WTC11 (cell line): ENCODE results near the gene PARS2. TPM values are rescaled to one million over a fixed set of nuclear protein-coding genes. Genes with fewer than 3 reads are reported as not detected.

Experiments used
- ATAC-seq: fragments of 200-7000 bp; cut with Tn5 transposase; 2 replicates; pipeline ENCODE4 v1.10.0; 2021; ENCODE audit warnings: mild to moderate bottlenecking, moderate library complexity
- CTCF ChIA-PET: fragments of 300-600 bp; sonication (Branson Sonifier 250); formaldehyde crosslinking; loops from one replicate; lab custom pipeline; 2021; ENCODE audit warnings: antibody characterized with exemption; lab: Charles Lee
- POLR2A ChIA-PET: fragments of 350-600 bp; sonication (Branson Sonifier 250); formaldehyde crosslinking; loops from one replicate; lab custom pipeline; 2021; ENCODE audit warnings: antibody characterized with exemption; lab: Charles Lee
- DNase-seq: peaks from one replicate; pipeline ENCODE4 v3.0.0; 2021; ENCODE audit warnings: low spot score
- H3K27ac Mint-ChIP-seq: 2 replicates; pipeline ENCODE4 v1.8.0; 2021; ENCODE audit warnings: mixed read lengths
- H3K27me3 Mint-ChIP-seq: 2 replicates; pipeline ENCODE4 v1.8.0; 2021; ENCODE audit warnings: low read depth, mild to moderate bottlenecking, moderate library complexity, mixed read lengths
- H3K36me3 Mint-ChIP-seq: 2 replicates; pipeline ENCODE4 v1.8.0; 2021; ENCODE audit warnings: mixed read lengths
- H3K4me1 Mint-ChIP-seq: 2 replicates; pipeline ENCODE4 v1.8.0; 2022; ENCODE audit warnings: mixed read lengths
- H3K4me3 Mint-ChIP-seq: 2 replicates; pipeline ENCODE4 v1.8.0; 2021; ENCODE audit warnings: mild to moderate bottlenecking, moderate library complexity, mixed read lengths
- H3K9me3 Mint-ChIP-seq: 2 replicates; pipeline ENCODE4 v1.8.0; 2021; ENCODE audit warnings: mixed read lengths
- ELF4 ChIP-seq: sonication (generic); formaldehyde crosslinking; IDR thresholded peaks from 2 replicates; pipeline ENCODE4 v1.8.1; 2022; ENCODE audit warnings: low read depth, mild to moderate bottlenecking, moderate library complexity, missing genetic modification reagents
- GABPB1 ChIP-seq: sonication (generic); formaldehyde crosslinking; IDR thresholded peaks from 2 replicates; pipeline ENCODE4 v1.8.1; 2023; ENCODE audit warnings: mild to moderate bottlenecking, missing genetic modification reagents
- IRF1 ChIP-seq: sonication (generic); formaldehyde crosslinking; IDR thresholded peaks from 2 replicates; pipeline ENCODE4 v1.8.0; 2023; ENCODE audit warnings: missing genetic modification reagents
- KAT7 ChIP-seq: sonication (generic); formaldehyde crosslinking; IDR thresholded peaks from 2 replicates; pipeline ENCODE4 v1.8.1; 2023; ENCODE audit warnings: missing genetic modification reagents, mild to moderate bottlenecking, borderline replicate concordance
- MYBL2 ChIP-seq: sonication (generic); formaldehyde crosslinking; IDR thresholded peaks from 2 replicates; pipeline ENCODE4 v1.8.1; 2023; ENCODE audit warnings: mild to moderate bottlenecking, moderate library complexity, missing genetic modification reagents
- STAT6 ChIP-seq: sonication (generic); formaldehyde crosslinking; conservative IDR thresholded peaks from 2 replicates; pipeline ENCODE4 v1.8.1; 2023; ENCODE audit warnings: mild to moderate bottlenecking, low read depth, missing genetic modification reagents, moderate library complexity
- ZNF121 ChIP-seq: sonication (generic); formaldehyde crosslinking; IDR thresholded peaks from 2 replicates; pipeline ENCODE4 v1.8.0; 2023; ENCODE audit warnings: missing genetic modification reagents
- ZNF219 ChIP-seq: sonication (generic); formaldehyde crosslinking; IDR thresholded peaks from 2 replicates; pipeline ENCODE4 v1.8.0; 2023; ENCODE audit warnings: missing genetic modification reagents, mild to moderate bottlenecking, borderline replicate concordance
- ZNF263 ChIP-seq: sonication (generic); formaldehyde crosslinking; IDR thresholded peaks from 2 replicates; pipeline ENCODE4 v1.8.1; 2022; ENCODE audit warnings: low read depth, mild to moderate bottlenecking, moderate library complexity, missing genetic modification reagents
- ZNF281 ChIP-seq: sonication (generic); formaldehyde crosslinking; IDR thresholded peaks from 2 replicates; pipeline ENCODE4 v1.8.0; 2023; ENCODE audit warnings: mild to moderate bottlenecking, missing genetic modification reagents
- ZNF396 ChIP-seq: fragments of 250-450 bp; sonication (Bioruptor Pico); IDR thresholded peaks from 2 replicates; pipeline ENCODE4 v1.8.0; 2021; ENCODE audit warnings: mild to moderate bottlenecking, moderate library complexity, borderline replicate concordance
- total RNA-seq: library from RNA; stranded (reverse); gene quantifications from 3 replicates; pipeline ENCODE4 v1.2.3, GENCODE V29; 2021
- TF ChIP-seq, protein P1 (sequence below): sonication (generic); formaldehyde crosslinking; IDR thresholded peaks from 2 replicates; pipeline ENCODE4 v1.8.0; 2022; ENCODE audit warnings: mild to moderate bottlenecking, missing genetic modification reagents
- TF ChIP-seq, protein P2 (sequence below): sonication (generic); formaldehyde crosslinking; IDR thresholded peaks from 2 replicates; pipeline ENCODE4 v1.8.1; 2023; ENCODE audit warnings: mild to moderate bottlenecking, missing genetic modification reagents, moderate library complexity
- TF ChIP-seq, protein P3 (sequence below): fragments of 250-450 bp; sonication (Bioruptor Pico); IDR thresholded peaks from 2 replicates; pipeline ENCODE4 v2.1.2; 2022; ENCODE audit warnings: mild to moderate bottlenecking, moderate library complexity
- TF ChIP-seq, protein P4 (sequence below): sonication (generic); formaldehyde crosslinking; IDR thresholded peaks from 2 replicates; pipeline ENCODE4 v1.8.0; 2022; ENCODE audit warnings: mild to moderate bottlenecking, missing genetic modification reagents
- TF ChIP-seq, protein P5 (sequence below): sonication (generic); formaldehyde crosslinking; conservative IDR thresholded peaks from 2 replicates; pipeline ENCODE4 v1.8.1; 2022; ENCODE audit warnings: mild to moderate bottlenecking, missing genetic modification reagents
- TF ChIP-seq, protein P6 (sequence below): sonication (generic); formaldehyde crosslinking; IDR thresholded peaks from 2 replicates; pipeline ENCODE4 v1.8.1; 2022; ENCODE audit warnings: low read depth, mild to moderate bottlenecking, moderate library complexity, missing genetic modification reagents, borderline replicate concordance
- TF ChIP-seq, protein P7 (sequence below): sonication (generic); formaldehyde crosslinking; IDR thresholded peaks from 2 replicates; pipeline ENCODE4 v1.8.0; 2022; ENCODE audit warnings: mild to moderate bottlenecking, missing genetic modification reagents

The PARS2 gene
- total RNA-seq, 1 experiment from 2014 or later = 11.5 TPM

GRCh38 chr1:54710841-54711240 lies 53.5 kb downstream of the PARS2 start:
- no peak for TF ChIP-seq MYBL2
- TF ChIP-seq, protein P1, sequence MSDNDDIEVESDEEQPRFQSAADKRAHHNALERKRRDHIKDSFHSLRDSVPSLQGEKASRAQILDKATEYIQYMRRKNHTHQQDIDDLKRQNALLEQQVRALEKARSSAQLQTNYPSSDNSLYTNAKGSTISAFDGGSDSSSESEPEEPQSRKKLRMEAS (CRISPR knock-in tag) = no peak
- TF ChIP-seq STAT6 (CRISPR knock-in tag) = no peak
- TF ChIP-seq ZNF263 = no peak
- no peak for TF ChIP-seq ZNF281 (CRISPR knock-in tag)
- TF ChIP-seq GABPB1 (CRISPR knock-in tag) = no peak
- TF ChIP-seq, protein P2, sequence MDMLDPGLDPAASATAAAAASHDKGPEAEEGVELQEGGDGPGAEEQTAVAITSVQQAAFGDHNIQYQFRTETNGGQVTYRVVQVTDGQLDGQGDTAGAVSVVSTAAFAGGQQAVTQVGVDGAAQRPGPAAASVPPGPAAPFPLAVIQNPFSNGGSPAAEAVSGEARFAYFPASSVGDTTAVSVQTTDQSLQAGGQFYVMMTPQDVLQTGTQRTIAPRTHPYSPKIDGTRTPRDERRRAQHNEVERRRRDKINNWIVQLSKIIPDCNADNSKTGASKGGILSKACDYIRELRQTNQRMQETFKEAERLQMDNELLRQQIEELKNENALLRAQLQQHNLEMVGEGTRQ (CRISPR knock-in tag) = no peak
- TF ChIP-seq, protein P3, sequence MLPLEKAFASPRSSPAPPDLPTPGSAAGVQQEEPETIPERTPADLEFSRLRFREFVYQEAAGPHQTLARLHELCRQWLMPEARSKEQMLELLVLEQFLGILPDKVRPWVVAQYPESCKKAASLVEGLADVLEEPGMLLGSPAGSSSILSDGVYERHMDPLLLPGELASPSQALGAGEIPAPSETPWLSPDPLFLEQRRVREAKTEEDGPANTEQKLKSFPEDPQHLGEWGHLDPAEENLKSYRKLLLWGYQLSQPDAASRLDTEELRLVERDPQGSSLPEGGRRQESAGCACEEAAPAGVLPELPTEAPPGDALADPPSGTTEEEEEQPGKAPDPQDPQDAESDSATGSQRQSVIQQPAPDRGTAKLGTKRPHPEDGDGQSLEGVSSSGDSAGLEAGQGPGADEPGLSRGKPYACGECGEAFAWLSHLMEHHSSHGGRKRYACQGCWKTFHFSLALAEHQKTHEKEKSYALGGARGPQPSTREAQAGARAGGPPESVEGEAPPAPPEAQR (CRISPR knock-in tag) = no peak
- TF ChIP-seq, protein P4, sequence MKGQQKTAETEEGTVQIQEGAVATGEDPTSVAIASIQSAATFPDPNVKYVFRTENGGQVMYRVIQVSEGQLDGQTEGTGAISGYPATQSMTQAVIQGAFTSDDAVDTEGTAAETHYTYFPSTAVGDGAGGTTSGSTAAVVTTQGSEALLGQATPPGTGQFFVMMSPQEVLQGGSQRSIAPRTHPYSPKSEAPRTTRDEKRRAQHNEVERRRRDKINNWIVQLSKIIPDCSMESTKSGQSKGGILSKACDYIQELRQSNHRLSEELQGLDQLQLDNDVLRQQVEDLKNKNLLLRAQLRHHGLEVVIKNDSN (CRISPR knock-in tag) = no peak
- no peak for TF ChIP-seq ZNF219 (CRISPR knock-in tag)
- TF ChIP-seq ZNF396 (CRISPR knock-in tag) = no peak
- TF ChIP-seq, protein P5, sequence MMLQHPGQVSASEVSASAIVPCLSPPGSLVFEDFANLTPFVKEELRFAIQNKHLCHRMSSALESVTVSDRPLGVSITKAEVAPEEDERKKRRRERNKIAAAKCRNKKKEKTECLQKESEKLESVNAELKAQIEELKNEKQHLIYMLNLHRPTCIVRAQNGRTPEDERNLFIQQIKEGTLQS (CRISPR knock-in tag) = no peak
- no peak for TF ChIP-seq ELF4 (CRISPR knock-in tag)
- no peak for TF ChIP-seq ZNF121 (CRISPR knock-in tag)
- no peak for TF ChIP-seq IRF1
- TF ChIP-seq, protein P6, sequence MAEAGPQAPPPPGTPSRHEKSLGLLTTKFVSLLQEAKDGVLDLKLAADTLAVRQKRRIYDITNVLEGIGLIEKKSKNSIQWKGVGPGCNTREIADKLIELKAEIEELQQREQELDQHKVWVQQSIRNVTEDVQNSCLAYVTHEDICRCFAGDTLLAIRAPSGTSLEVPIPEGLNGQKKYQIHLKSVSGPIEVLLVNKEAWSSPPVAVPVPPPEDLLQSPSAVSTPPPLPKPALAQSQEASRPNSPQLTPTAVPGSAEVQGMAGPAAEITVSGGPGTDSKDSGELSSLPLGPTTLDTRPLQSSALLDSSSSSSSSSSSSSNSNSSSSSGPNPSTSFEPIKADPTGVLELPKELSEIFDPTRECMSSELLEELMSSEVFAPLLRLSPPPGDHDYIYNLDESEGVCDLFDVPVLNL = no peak
- TF ChIP-seq, protein P7, sequence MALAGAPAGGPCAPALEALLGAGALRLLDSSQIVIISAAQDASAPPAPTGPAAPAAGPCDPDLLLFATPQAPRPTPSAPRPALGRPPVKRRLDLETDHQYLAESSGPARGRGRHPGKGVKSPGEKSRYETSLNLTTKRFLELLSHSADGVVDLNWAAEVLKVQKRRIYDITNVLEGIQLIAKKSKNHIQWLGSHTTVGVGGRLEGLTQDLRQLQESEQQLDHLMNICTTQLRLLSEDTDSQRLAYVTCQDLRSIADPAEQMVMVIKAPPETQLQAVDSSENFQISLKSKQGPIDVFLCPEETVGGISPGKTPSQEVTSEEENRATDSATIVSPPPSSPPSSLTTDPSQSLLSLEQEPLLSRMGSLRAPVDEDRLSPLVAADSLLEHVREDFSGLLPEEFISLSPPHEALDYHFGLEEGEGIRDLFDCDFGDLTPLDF (CRISPR knock-in tag) = no peak
- no peak for TF ChIP-seq KAT7 (CRISPR knock-in tag)
- TF ChIP-seq, all 79 proteins: peak for 0
- Mint-ChIP-seq H3K27ac (no peak overlapping the region), H3K4me1 (peaks cover 5% of the 10 kb centered on the region), H3K36me3 (no peaks in the 10 kb centered on the region), H3K4me3 (no peak overlapping the region), H3K9me3 (no peaks in the 10 kb centered on the region), H3K27me3 (peaks cover 28% of the 10 kb centered on the region)
- DNase-seq (no peak), ATAC-seq (no peak)
- CTCF ChIA-PET = no interaction called here
- POLR2A ChIA-PET = no interaction called here
